H1 (cell line): Measurements from ENCODE around the gene CEP135. TPM values are rescaled to one million over a fixed set of nuclear protein-coding genes. Genes with fewer than 3 reads are reported as not detected.

Source experiments
- CTCF ChIA-PET: fragments of 300-600 bp; sonication (Branson Sonifier 250); formaldehyde crosslinking; loops from one replicate; lab custom pipeline; 2021; ENCODE audit not compliant: partially characterized antibody; lab: Charles Lee
- POLR2A ChIA-PET: fragments of 300-600 bp; sonication (Branson Sonifier 250); formaldehyde crosslinking; loops from one replicate; lab custom pipeline; 2021; ENCODE audit warnings: inconsistent platforms; ENCODE audit not compliant: partially characterized antibody; lab: Charles Lee
- DNase-seq, 2 experiments: peaks; one replicate each; pipeline versions ENCODE4 v3.0.0 to v3.0.0-alpha.2; 2010 to 2022; ENCODE audit warnings: low spot score in 2 of 2, low read depth in 1 of 2, mixed read lengths in 1 of 2
- FAIRE-seq: peaks from 2 replicates; lab custom pipeline; 2011; peaks lifted over from hg19 to GRCh38; lab: Jason Lieb, UNC
- H2AFZ ChIP-seq: 2 replicates; pipeline ENCODE4 v1.8.1; 2012; ENCODE audit warnings: low read length, inconsistent platforms
- H2AK5ac ChIP-seq: 2 replicates; pipeline ENCODE4 v1.6.1; 2013; ENCODE audit warnings: low read depth, low read length
- H2BK120ac ChIP-seq: replicated peaks from 2 replicates; pipeline ENCODE3; 2013; ENCODE audit warnings: low read depth, low read length, inconsistent platforms
- H2BK12ac ChIP-seq: 2 replicates; pipeline ENCODE4 v1.6.1; 2013; ENCODE audit warnings: low read depth, low read length
- H2BK15ac ChIP-seq: 2 replicates; pipeline ENCODE4 v1.6.1; 2013; ENCODE audit warnings: low read length
- H2BK20ac ChIP-seq: 2 replicates; pipeline ENCODE4 v1.6.1; 2013; ENCODE audit warnings: low read length
- H2BK5ac ChIP-seq: 2 replicates; pipeline ENCODE4 v1.6.1; 2013; ENCODE audit warnings: low read depth, low read length
- H3K14ac ChIP-seq: 2 replicates; pipeline ENCODE4 v1.6.1; 2013; ENCODE audit warnings: inconsistent platforms; ENCODE audit not compliant: insufficient read length
- H3K18ac ChIP-seq: 2 replicates; pipeline ENCODE4 v1.6.1; 2013; ENCODE audit warnings: low read length; ENCODE audit errors: extremely low read depth
- H3K23ac ChIP-seq: 2 replicates; pipeline ENCODE4 v1.6.1; 2013; ENCODE audit warnings: inconsistent platforms; ENCODE audit not compliant: insufficient read length
- H3K23me2 ChIP-seq: 2 replicates; pipeline ENCODE4 v1.6.1; 2013; ENCODE audit warnings: low read depth, low read length
- H3K27ac ChIP-seq: 2 replicates; pipeline ENCODE4 v1.6.1; 2011; ENCODE audit warnings: low read depth, low read length, inconsistent platforms
- H3K27me3 ChIP-seq, 4 experiments: replicated peaks in 1 of 4; 1 replicate in 1 of 4; 2 replicates in 3 of 4; pipeline versions ENCODE4 v1.6.1 to v1.8.1; 2011 to 2013; ENCODE audit warnings: low read length in 3 of 4, mild to moderate bottlenecking in 3 of 4, inconsistent platforms in 2 of 4, mixed read lengths in 2 of 4, moderate library complexity in 1 of 4; ENCODE audit not compliant: control insufficient read depth in 3 of 4, insufficient read depth in 3 of 4; ENCODE audit errors: extremely low read depth in 1 of 4
- H3K36me3 ChIP-seq, 4 experiments: 2 replicates each; pipeline versions ENCODE4 v1.6.1 to v1.8.1; 2011 to 2013; ENCODE audit warnings: mild to moderate bottlenecking in 4 of 4, low read length in 3 of 4, moderate library complexity in 2 of 4, control low read depth in 1 of 4, inconsistent platforms in 1 of 4; ENCODE audit not compliant: insufficient read depth in 4 of 4, control insufficient read depth in 2 of 4
- H3K4ac ChIP-seq: replicated peaks from 2 replicates; pipeline ENCODE3; 2013; ENCODE audit warnings: low read length, low read depth, mixed read lengths, inconsistent platforms; ENCODE audit not compliant: insufficient read length
- H3K4me1 ChIP-seq, 4 experiments: replicated peaks in 1 of 4; 1 replicate in 1 of 4; 2 replicates in 3 of 4; pipeline versions ENCODE4 v1.6.1 to v1.8.1; 2011 to 2013; ENCODE audit warnings: low read length in 3 of 4, inconsistent platforms in 2 of 4, mixed read lengths in 1 of 4; ENCODE audit not compliant: insufficient read depth in 4 of 4, control insufficient read depth in 3 of 4
- H3K4me2 ChIP-seq, 2 experiments: 2 replicates each; pipeline versions ENCODE4 v1.6.1 to v1.8.1; 2011 to 2013; ENCODE audit warnings: low read depth in 2 of 2, low read length in 2 of 2, control low read depth in 1 of 2, inconsistent platforms in 1 of 2, mild to moderate bottlenecking in 1 of 2; ENCODE audit not compliant: insufficient read depth in 1 of 2
- H3K4me3 ChIP-seq, 4 experiments: fragments of 200-600, 300-600 bp in 1 of 4; sonication (generic), shearing (Covaris generic), sonication (Bioruptor Twin) in 1 of 4; 2 replicates each; pipeline versions ENCODE4 v1.5.1 to v1.8.1; 2011 to 2016; ENCODE audit warnings: low read length in 4 of 4, low read depth in 3 of 4, control low read depth in 2 of 4, inconsistent platforms in 2 of 4, mild to moderate bottlenecking in 2 of 4, mixed read lengths in 1 of 4, moderate library complexity in 1 of 4; ENCODE audit not compliant: insufficient read depth in 2 of 4; ENCODE audit errors: extremely low read depth in 1 of 4
- H3K56ac ChIP-seq: replicated peaks from 2 replicates; pipeline ENCODE3; 2013; ENCODE audit warnings: low read depth, mild to moderate bottlenecking, mixed read lengths, low read length, inconsistent platforms; ENCODE audit not compliant: insufficient read length
- H3K79me1 ChIP-seq: 2 replicates; pipeline ENCODE4 v1.6.1; 2013; ENCODE audit warnings: low read depth, low read length, control low read depth
- H3K79me2 ChIP-seq, 2 experiments: 2 replicates each; pipeline versions ENCODE4 v1.6.1 to v1.8.1; 2012 to 2013; ENCODE audit warnings: low read length in 2 of 2, mild to moderate bottlenecking in 2 of 2, inconsistent platforms in 1 of 2; ENCODE audit not compliant: insufficient read depth in 2 of 2, control insufficient read depth in 1 of 2
- H3K9ac ChIP-seq, 4 experiments: replicated peaks in 1 of 4; 1 replicate in 1 of 4; 2 replicates in 3 of 4; pipeline versions ENCODE4 v1.6.1 to v1.8.1; 2011 to 2013; ENCODE audit warnings: low read depth in 3 of 4, low read length in 3 of 4, control low read depth in 2 of 4, mild to moderate bottlenecking in 2 of 4, moderate library complexity in 2 of 4, inconsistent platforms in 1 of 4; ENCODE audit errors: extremely low read depth in 1 of 4
- H3K9me3 ChIP-seq, 2 experiments: 2 replicates each; pipeline versions ENCODE4 v1.6.1 to v1.8.1; 2012 to 2013; ENCODE audit warnings: mild to moderate bottlenecking in 2 of 2, moderate library complexity in 2 of 2, control low read depth in 1 of 2, inconsistent platforms in 1 of 2, low read depth in 1 of 2, low read length in 1 of 2, mixed read lengths in 1 of 2; ENCODE audit not compliant: insufficient read depth in 2 of 2
- H4K20me1 ChIP-seq, 2 experiments: replicated peaks in 1 of 2; 2 replicates each; pipeline versions ENCODE3 to v1.8.1; 2011 to 2013; ENCODE audit warnings: inconsistent platforms in 2 of 2, low read length in 2 of 2, mild to moderate bottlenecking in 1 of 2; ENCODE audit not compliant: insufficient read depth in 2 of 2, control insufficient read depth in 1 of 2
- H4K5ac ChIP-seq: 2 replicates; pipeline ENCODE4 v1.6.1; 2013; ENCODE audit warnings: low read length, low read depth, mixed read lengths, inconsistent platforms; ENCODE audit not compliant: insufficient read length
- H4K8ac ChIP-seq: 2 replicates; pipeline ENCODE4 v1.8.0; 2013; ENCODE audit warnings: mild to moderate bottlenecking, moderate library complexity, low read length, inconsistent platforms; ENCODE audit not compliant: insufficient read depth; ENCODE audit errors: extremely low read depth
- H4K91ac ChIP-seq: replicated peaks from 2 replicates; pipeline ENCODE3; 2013; ENCODE audit warnings: low read length, mixed read lengths, inconsistent platforms; ENCODE audit not compliant: insufficient read length
- CEBPB ChIP-seq: IDR thresholded peaks from 2 replicates; pipeline ENCODE4 v1.6.1; 2012; ENCODE audit warnings: low read depth, low read length
- CTBP2 ChIP-seq: IDR thresholded peaks from 2 replicates; pipeline ENCODE4 v1.7.0; 2011; ENCODE audit warnings: borderline replicate concordance, mild to moderate bottlenecking, moderate library complexity, mixed read lengths, low read length; ENCODE audit not compliant: insufficient read depth, insufficient read length
- EZH2 ChIP-seq: fragments of 200-600 bp; sonication (generic); IDR thresholded peaks from 2 replicates; pipeline ENCODE4 v1.7.1; 2012; ENCODE audit warnings: low read depth, mild to moderate bottlenecking, moderate library complexity, low read length, inconsistent platforms; ENCODE audit not compliant: severe bottlenecking
- FOSL1 ChIP-seq: IDR thresholded peaks from 2 replicates; pipeline ENCODE4 v1.6.1; 2011; ENCODE audit warnings: mild to moderate bottlenecking, low read depth, low read length, moderate library complexity; ENCODE audit not compliant: insufficient read depth
- GABPA ChIP-seq: IDR thresholded peaks from 2 replicates; pipeline ENCODE4 v1.6.1; 2011; ENCODE audit warnings: mild to moderate bottlenecking, low read length, moderate library complexity, borderline replicate concordance; ENCODE audit not compliant: insufficient read depth
- NRF1 ChIP-seq: IDR thresholded peaks from 2 replicates; pipeline ENCODE4 v1.6.1; 2011; ENCODE audit warnings: mild to moderate bottlenecking, low read depth, low read length, improper control_type of control experiment
- RAD21 ChIP-seq, 2 experiments: IDR thresholded peaks in 1 of 2; conservative IDR thresholded peaks in 1 of 2; 2 replicates each; pipeline ENCODE4 v1.6.1; 2011; ENCODE audit warnings: low read depth in 2 of 2, low read length in 2 of 2, improper control_type of control experiment in 1 of 2, inconsistent platforms in 1 of 2, mild to moderate bottlenecking in 1 of 2, moderate library complexity in 1 of 2
- SAP30 ChIP-seq: fragments of 300-600 bp; sonication (generic); IDR thresholded peaks from 2 replicates; pipeline ENCODE4 v1.7.1; 2012; ENCODE audit warnings: low read length, moderate library complexity, mild to moderate bottlenecking, inconsistent platforms; ENCODE audit not compliant: insufficient read depth, insufficient replicate concordance
- SP4 ChIP-seq: IDR thresholded peaks from 2 replicates; pipeline ENCODE4 v1.6.1; 2012; ENCODE audit warnings: low read length, inconsistent platforms
- TEAD4 ChIP-seq: IDR thresholded peaks from 2 replicates; pipeline ENCODE4 v1.6.1; 2012; ENCODE audit warnings: low read depth, low read length, inconsistent platforms, mixed read lengths
- whole genome bisulfite sequencing, 2 experiments: shearing (Covaris generic) in 1 of 2; methylation state at CpG; one replicate each; pipeline versions ENCODE4 v1.1.6 to v1.1.7; 2013 to 2015; ENCODE audit warnings: low lambda C conversion rate in 2 of 2, mixed read lengths in 2 of 2, inconsistent platforms in 1 of 2, low coverage in 1 of 2, missing lambda C conversion rate in 1 of 2; ENCODE audit not compliant: insufficient replicate concordance in 2 of 2, insufficient coverage in 1 of 2, insufficient read length in 1 of 2; ENCODE audit errors: extremely low coverage in 1 of 2, missing lambda C conversion rate in 1 of 2; 5-methylcytosine and 5-hydroxymethylcytosine counted together
- polyA plus RNA-seq, 7 experiments: library from polyadenylated mRNA; depleted of rRNA in 3 of 7; stranded (reverse) in 5 of 7; unstranded in 2 of 7; fragments of >200 nt in 5 of 7; fragments of 200-250 nt in 2 of 7; gene quantifications; 1 replicate in 5 of 7; 2 replicates in 1 of 7; 4 replicates in 1 of 7; pipeline versions ENCODE4 v1.2.1 to v1.2.3, GENCODE V29; 2011 to 2013; ENCODE audit warnings: missing spikeins in 2 of 7, mixed read lengths in 2 of 7
- total RNA-seq: library from RNA; stranded (reverse); fragmentation: NEBNext Ultra II Directional; extraction: Animal tissue kit (Norgen Biotek cat#: 25700); gene quantifications from 2 replicates; pipeline ENCODE4 v1.2.1, GENCODE V29; 2021

Gene CEP135
- total and polyA plus RNA-seq, 2 of the 8 experiments (the other 6 are each of a cell fraction or from before 2014, with no cell fraction given), result 2.7 to 14.5 TPM

GRCh38 chr4:55925241-55925640 lies 23.5 kb upstream of the CEP135 start:
- no peak overlapping the region for H2AFZ ChIP-seq

More at GRCh38 chr4:55925241-55925640, 23.5 kb upstream of the CEP135 start:
- no peak overlapping the region for H3K4me2 ChIP-seq
- H3K14ac ChIP-seq, result no peak overlapping the region
- no peak overlapping the region for H3K4me3 ChIP-seq
- H3K56ac ChIP-seq, result no peak overlapping the region
- ChIA-PET POLR2A (no interaction called here), CTCF (interaction anchor here (1.0 kb wide), 1 partner anchor 37 kb away, joined by 3 read pairs; no protein-coding TSS in a partner anchor)
- H4K8ac ChIP-seq, result no peak overlapping the region
- H3K9me3 ChIP-seq, result no peaks in the 10 kb centered on the region
- no peak overlapping the region for H4K91ac ChIP-seq
- H3K9ac ChIP-seq, result no peak overlapping the region
- H2BK15ac ChIP-seq, result no peak overlapping the region
- H3K79me2 ChIP-seq, result no peaks in the 10 kb centered on the region
- H2BK20ac ChIP-seq, result no peak overlapping the region
- H2BK12ac ChIP-seq, result no peak overlapping the region
- no peak overlapping the region for H3K27ac ChIP-seq
- no peak overlapping the region for H2BK5ac ChIP-seq
- H3K18ac ChIP-seq, result no peak overlapping the region
- H3K79me1 ChIP-seq, result no peaks in the 10 kb centered on the region
- 80% methylated on average over 4 of the region's 4 CpGs; no CpG with 5 or more reads in 1 of the 2 experiments for WGBS, 2 experiments
- H3K23me2 ChIP-seq, result no peaks in the 10 kb centered on the region
- H4K20me1 ChIP-seq, result no peaks in the 10 kb centered on the region
- no peak overlapping the region for H2BK120ac ChIP-seq
- DNase-seq, result no peak
- H3K4me1 ChIP-seq, result peaks cover 0 to 3% (median 2%) of the 10 kb centered on the region in 4 experiments; a peak in 2 of 7 replicates
- H3K36me3 ChIP-seq, result no peaks in the 10 kb centered on the region
- no peak overlapping the region for H3K23ac ChIP-seq
- no peak overlapping the region for H4K5ac ChIP-seq
- FAIRE-seq, result no peak
- no peak for TF ChIP-seq RAD21 (IDR thresholded peaks at IDR 0.05 in 1 of 2, conservative IDR thresholded peaks at IDR 0.05 in 1 of 2; ENCODE audit: low read depth in 2 of 2, low read length in 2 of 2)
- TF ChIP-seq CTBP2, result no peak
- no peak for TF ChIP-seq TEAD4
- no peak for TF ChIP-seq FOSL1
- no peak for TF ChIP-seq GABPA
- no peak for TF ChIP-seq EZH2
- TF ChIP-seq NRF1, result no peak
- no peak for TF ChIP-seq SAP30
- TF ChIP-seq CEBPB, result no peak
- TF ChIP-seq SP4, result no peak
- H3K4ac ChIP-seq, result no peak overlapping the region
- H2AK5ac ChIP-seq, result no peak overlapping the region
- no peaks in the 10 kb centered on the region for H3K27me3 ChIP-seq
